Activated naive CD4-positive, alpha-beta T cell treated with anti-CD3 and anti-CD28 coated beads, Interleukin-2, amount 50 U/mL, for 16 hours (primary cell): ENCODE data around the gene DIAPH3.
"Not testable (repeated sequence)": the region's sequence is repeated elsewhere in the genome, so short reads cannot be mapped to it uniquely, and the experiment has no call there.

Experiments
- DNase-seq: peaks from one replicate; pipeline ENCODE4 v3.0.0-alpha.2; 2020

Gene DIAPH3

GRCh38 chr13:60163478-60164233, at the start of gene DIAPH3:
DIAPH3 (minus strand) TSS chr13:60163928; CDS start chr13:60163766, 162 bp downstream.
- DNase-seq = peak; percentile 95

- DNase-seq = no peak
These were observed 49.6 kb upstream of the DIAPH3 start for GRCh38 chr13:60213236-60213744.

GRCh38 chr13:60211548-60211947, 47.8 kb upstream of the DIAPH3 start:
- DNase-seq = no peak

GRCh38 chr13:60210510-60211330, 47.0 kb upstream of the DIAPH3 start:
- DNase-seq = no peak

GRCh38 chr13:60205499-60205898, 41.8 kb upstream of the DIAPH3 start:
- DNase-seq = not testable (repeated sequence)

GRCh38 chr13:60201286-60201685, 37.6 kb upstream of the DIAPH3 start:
- no peak for DNase-seq

- DNase-seq = not testable (repeated sequence)
These were observed 32.2 kb upstream of the DIAPH3 start for GRCh38 chr13:60195893-60196292.

- no peak for DNase-seq
These were observed 19.2 kb upstream of the DIAPH3 start for GRCh38 chr13:60182907-60183306.

GRCh38 chr13:60178327-60178726, 14.6 kb upstream of the DIAPH3 start:
- DNase-seq = no peak

GRCh38 chr13:60175571-60175970, 11.8 kb upstream of the DIAPH3 start:
- DNase-seq = no peak

- no peak for DNase-seq
These were observed 10.4 kb upstream of the DIAPH3 start for GRCh38 chr13:60174113-60174512.

GRCh38 chr13:60172111-60172510, 8.4 kb upstream of the DIAPH3 start:
- no peak for DNase-seq

GRCh38 chr13:60170414-60170813, 6.7 kb upstream of the DIAPH3 start:
- DNase-seq = no peak

- DNase-seq = no peak
These were observed 5.7 kb upstream of the DIAPH3 start for GRCh38 chr13:60169239-60170031.

- no peak for DNase-seq
These were observed 3.4 kb upstream of the DIAPH3 start for GRCh38 chr13:60167121-60167520.

- no peak for DNase-seq
These were observed 1.8 kb upstream of the DIAPH3 start for GRCh38 chr13:60165391-60166099.

GRCh38 chr13:60164234-60164889, 634 bp upstream of the DIAPH3 start:
- no peak for DNase-seq

GRCh38 chr13:60162096-60162495, 1.6 kb downstream of the DIAPH3 start:
- no peak for DNase-seq

- DNase-seq = no peak
These were observed 5.4 kb downstream of the DIAPH3 start for GRCh38 chr13:60158321-60158801.

GRCh38 chr13:60155978-60156377, 7.8 kb downstream of the DIAPH3 start:
- no peak for DNase-seq

GRCh38 chr13:60152904-60153303, 10.8 kb downstream of the DIAPH3 start:
- no peak for DNase-seq

- DNase-seq = no peak
These were observed 11.6 kb downstream of the DIAPH3 start for GRCh38 chr13:60152114-60152513.
